ENCODE measurements around the gene IL6R. TPM values are rescaled to one million over a fixed set of nuclear protein-coding genes. Genes with fewer than 3 reads are reported as not detected.

The IL6R gene
- total RNA-seq, 1 experiment from 2014 or later: 0.80 TPM

- no peak for DNase-seq (ENCODE audit: low read depth)
These were observed 48.0 kb downstream of the IL6R start for GRCh38 chr1:154453161-154453560.

GRCh38 chr1:154453574-154454352 lies 48.6 kb downstream of the IL6R start:
- peak; percentile 66 for DNase-seq (ENCODE audit: low read depth)

- no peak for DNase-seq (ENCODE audit: low read depth)
These were observed 49.4 kb downstream of the IL6R start for GRCh38 chr1:154454386-154455120.

GRCh38 chr1:154456631-154457030 lies 51.5 kb downstream of the IL6R start:
- DNase-seq (ENCODE audit: low read depth): no peak

DNA sequence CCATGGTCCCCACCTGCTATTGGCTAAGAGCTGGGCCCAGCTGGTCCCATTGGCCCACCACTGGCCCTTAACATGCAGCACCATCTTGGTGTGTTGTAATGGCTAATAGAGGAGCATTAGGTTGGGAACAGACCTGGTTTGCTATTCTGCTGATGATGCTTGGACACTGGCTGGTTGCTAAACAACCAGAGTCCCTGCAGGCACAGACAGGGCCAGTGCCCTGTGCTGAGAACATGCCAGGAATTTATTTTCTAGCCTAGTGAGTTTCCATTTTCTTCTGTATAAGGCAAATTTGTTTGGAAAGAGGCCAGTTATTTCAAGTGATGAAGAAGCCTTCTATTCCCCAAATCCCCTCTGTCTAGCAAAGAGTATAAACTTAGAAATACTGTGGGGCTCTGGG lies 53.9 kb downstream of the IL6R start:
- no peak for DNase-seq (ENCODE audit: low read depth)

- DNase-seq (ENCODE audit: low read depth): no peak
These were observed 55.6 kb downstream of the IL6R start for GRCh38 chr1:154460695-154461260.

DNA sequence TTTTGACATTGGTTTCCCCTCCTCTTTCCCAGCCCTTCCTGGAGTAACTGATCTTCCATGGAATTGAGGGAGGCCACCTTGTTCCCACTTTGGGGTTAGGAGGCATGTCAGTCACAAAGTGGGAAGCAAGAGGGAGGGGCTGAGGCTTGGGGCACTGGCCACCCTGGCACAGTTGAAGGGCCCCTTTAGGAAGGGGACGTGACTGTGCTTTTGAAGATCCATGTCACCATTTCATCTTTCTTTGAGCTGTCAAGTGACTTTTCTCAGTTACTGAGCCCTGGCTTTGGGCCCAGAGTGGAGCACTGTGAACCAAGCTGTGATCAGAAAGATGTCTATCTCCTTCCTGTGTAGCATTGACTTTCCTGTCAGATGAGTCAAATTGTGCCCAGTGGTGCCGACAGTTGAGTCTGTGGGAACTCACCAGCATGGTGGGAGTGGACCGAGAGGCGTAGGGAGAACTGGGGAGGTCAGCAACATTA lies 58.4 kb downstream of the IL6R start:
- peak; percentile 29 for DNase-seq (ENCODE audit: low read depth)

DNA sequence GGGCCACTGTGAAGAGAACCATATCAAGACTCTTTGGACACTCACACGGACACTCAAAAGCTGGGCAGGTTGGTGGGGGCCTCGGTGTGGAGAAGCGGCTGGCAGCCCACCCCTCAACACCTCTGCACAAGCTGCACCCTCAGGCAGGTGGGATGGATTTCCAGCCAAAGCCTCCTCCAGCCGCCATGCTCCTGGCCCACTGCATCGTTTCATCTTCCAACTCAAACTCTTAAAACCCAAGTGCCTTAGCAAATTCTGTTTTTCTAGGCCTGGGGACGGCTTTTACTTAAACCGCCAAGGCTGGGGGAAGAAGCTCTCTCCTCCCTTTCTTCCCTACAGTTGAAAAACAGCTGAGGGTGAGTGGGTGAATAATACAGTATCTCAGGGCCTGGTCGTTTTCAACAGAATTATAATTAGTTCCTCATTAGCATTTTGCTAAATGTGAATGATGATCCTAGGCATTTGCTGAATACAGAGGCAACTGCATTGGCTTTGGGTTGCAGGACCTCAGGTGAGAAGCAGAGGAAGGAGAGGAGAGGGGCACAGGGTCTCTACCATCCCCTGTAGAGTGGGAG lies 60.6 kb downstream of the IL6R start:
- no peak for DNase-seq (ENCODE audit: low read depth)

- DNase-seq (ENCODE audit: low read depth): no peak
These were observed 61.1 kb downstream of the IL6R start for GRCh38 chr1:154466206-154466605.

GRCh38 chr1:154466921-154467417 lies 61.8 kb downstream of the IL6R start:
- DNase-seq (ENCODE audit: low read depth): no peak

- DNase-seq (ENCODE audit: low read depth): no peak
These were observed 62.4 kb downstream of the IL6R start for GRCh38 chr1:154467434-154468102.

DNA sequence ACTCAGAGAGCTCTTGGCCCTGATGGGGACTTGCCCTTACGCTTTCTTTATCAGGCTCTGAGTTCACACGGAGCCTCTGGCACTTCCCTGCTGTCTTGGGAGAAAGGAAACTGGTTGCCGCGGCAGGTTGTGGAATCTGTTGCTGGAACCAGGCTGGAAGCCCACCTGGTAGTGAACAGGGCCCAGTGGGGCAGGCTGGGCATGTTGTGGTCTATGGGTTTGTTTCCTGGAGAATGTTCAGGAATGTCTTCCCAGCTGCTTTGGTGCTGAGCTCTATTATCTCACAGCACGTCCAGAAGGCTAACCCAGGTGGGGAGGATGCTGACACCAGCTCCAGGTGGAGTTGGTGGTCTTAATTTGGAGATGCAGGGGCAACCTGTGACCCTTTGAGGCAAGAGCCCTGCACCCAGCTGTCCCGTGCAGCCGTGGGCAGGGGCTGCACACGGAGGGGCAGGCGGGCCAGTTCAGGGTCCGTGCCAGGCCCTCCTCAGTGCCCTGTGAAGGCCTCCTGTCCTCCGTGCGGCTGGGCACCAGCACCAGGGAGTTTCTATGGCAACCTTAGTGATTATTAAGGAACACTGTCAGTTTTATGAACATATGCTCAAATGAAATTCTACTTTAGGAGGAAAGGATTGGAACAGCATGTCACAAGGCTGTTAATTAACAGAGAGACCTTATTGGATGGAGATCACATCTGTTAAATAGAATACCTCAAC lies 63.5 kb downstream of the IL6R start:
- no peak for DNase-seq (ENCODE audit: low read depth)

GRCh38 chr1:154469844-154470560 lies 64.9 kb downstream of the IL6R start:
- DNase-seq (ENCODE audit: low read depth): no peak

DNA sequence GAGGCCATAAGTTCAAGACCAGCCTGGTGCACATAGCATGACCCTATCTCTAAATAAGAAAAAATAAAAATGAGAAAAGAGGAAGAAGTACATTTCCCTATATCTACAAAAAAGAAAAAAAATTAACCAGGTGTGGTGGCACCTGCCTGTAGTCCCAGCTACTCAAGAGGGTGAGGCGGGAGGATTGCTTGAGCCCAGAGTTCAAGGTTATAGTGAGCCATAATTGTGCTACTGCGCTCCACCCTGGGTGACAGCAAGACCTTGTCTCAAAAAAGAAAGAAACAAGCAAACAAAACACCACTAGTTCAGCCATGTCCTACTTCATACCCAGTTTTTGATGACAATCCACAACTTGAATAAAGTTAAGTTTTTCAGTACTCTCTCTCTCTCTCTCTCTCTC lies 66.2 kb downstream of the IL6R start:
- DNase-seq (ENCODE audit: low read depth): no peak

DNA sequence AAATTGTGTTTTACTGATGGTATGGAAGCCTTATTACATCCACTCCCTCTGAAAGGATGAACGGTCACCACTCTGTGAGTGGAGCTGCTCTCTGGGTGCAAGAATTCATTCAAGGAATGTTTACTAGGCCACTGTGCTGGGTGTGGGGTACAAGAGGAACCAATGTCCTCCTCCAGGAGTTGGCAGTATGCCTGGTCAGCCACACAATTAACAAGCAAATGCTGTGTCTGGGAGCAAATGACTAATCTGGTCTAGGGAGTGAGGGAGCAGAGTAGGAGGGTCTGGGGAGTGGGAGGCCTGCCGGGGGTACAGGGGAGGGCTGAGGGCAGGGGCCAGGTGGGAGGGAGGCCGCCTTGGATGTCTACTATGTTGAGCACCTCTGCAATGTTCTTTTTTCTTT lies 69.7 kb downstream of the IL6R start:
- peak; percentile 93 for DNase-seq (ENCODE audit: low read depth)

- no peak for DNase-seq (ENCODE audit: low read depth)
These were observed 71.6 kb downstream of the IL6R start for GRCh38 chr1:154476791-154477190.

DNA sequence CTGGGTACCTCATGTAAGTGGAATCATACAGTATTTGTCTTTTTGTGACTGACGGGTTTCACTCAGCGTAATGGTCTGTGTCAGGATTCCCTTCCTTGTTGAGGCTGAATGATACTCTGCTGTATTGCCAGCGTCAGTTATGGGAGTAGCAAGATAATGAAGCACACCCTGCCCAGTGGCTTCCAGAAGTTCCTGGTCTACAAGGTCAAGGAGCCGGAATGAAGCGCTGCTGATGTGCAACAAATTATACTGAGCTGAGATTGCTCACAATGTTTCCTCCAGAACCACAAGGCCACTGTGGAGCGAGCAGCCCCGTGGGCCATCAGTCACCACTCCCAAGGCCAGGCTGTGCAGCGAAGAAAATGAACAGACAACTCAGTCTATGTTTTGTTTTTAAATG lies 72.9 kb downstream of the IL6R start:
- no peak for DNase-seq (ENCODE audit: low read depth)

GRCh38 chr1:154478639-154479038 lies 73.5 kb downstream of the IL6R start:
- no peak for DNase-seq (ENCODE audit: low read depth)

- peak; percentile 81 for DNase-seq (ENCODE audit: low read depth)
These were observed 74.8 kb downstream of the IL6R start for GRCh38 chr1:154479764-154480421.

GRCh38 chr1:154481053-154481452 lies 75.9 kb downstream of the IL6R start:
- no peak for DNase-seq (ENCODE audit: low read depth)
